Natural killer cell (primary cell): Measurements from ENCODE around the gene MT1F. TPM values are rescaled to one million over a fixed set of nuclear protein-coding genes. Genes with fewer than 3 reads are reported as not detected.

Experiments
- ATAC-seq, 3 donors: fragments of 150-1000 bp in 2 of 3; fragments of 200-7000 bp in 1 of 3; cut with Tn5 transposase; 1 replicate in 1 of 3; 2 replicates in 2 of 3; pipeline ENCODE4 v1.10.0; 2021; ENCODE audit warnings: mild to moderate bottlenecking in 2 of 3, moderate library complexity in 2 of 3
- DNase-seq, 2 donors: peaks; one replicate each; pipeline versions ENCODE4 v3.0.0 to v3.0.0-alpha.2; 2013 to 2021; ENCODE audit warnings: mixed read lengths in 1 of 2
- H3K27ac ChIP-seq: one replicate; pipeline ENCODE4 v1.5.1; 2013; ENCODE audit warnings: mild to moderate bottlenecking, low read length
- H3K27me3 ChIP-seq: one replicate; pipeline ENCODE4 v1.6.1; 2013; ENCODE audit warnings: low read length; ENCODE audit not compliant: control insufficient read depth, insufficient read depth
- H3K36me3 ChIP-seq: one replicate; pipeline ENCODE4 v1.6.1; 2013; ENCODE audit warnings: low read length; ENCODE audit not compliant: control insufficient read depth, insufficient read depth
- H3K4me1 ChIP-seq: one replicate; pipeline ENCODE4 v1.6.1; 2013; ENCODE audit warnings: low read length; ENCODE audit not compliant: control insufficient read depth, insufficient read depth
- H3K4me3 ChIP-seq: one replicate; pipeline ENCODE4 v1.5.1; 2013; ENCODE audit warnings: low read length
- H3K9me3 ChIP-seq: one replicate; pipeline ENCODE4 v1.6.1; 2013; ENCODE audit warnings: low read length; ENCODE audit not compliant: control insufficient read depth, insufficient read depth
- H3K27ac Mint-ChIP-seq, 2 donors: one replicate each; pipeline ENCODE4 v1.8.0; 2022; ENCODE audit warnings: mild to moderate bottlenecking in 2 of 2, mixed read lengths in 2 of 2, moderate library complexity in 1 of 2
- H3K27me3 Mint-ChIP-seq, 2 donors: one replicate each; pipeline ENCODE4 v1.8.0; 2022; ENCODE audit warnings: low read depth in 2 of 2, mixed read lengths in 2 of 2
- H3K36me3 Mint-ChIP-seq: one replicate; pipeline ENCODE4 v1.8.0; 2022; ENCODE audit warnings: mixed read lengths
- H3K4me1 Mint-ChIP-seq, 2 donors: one replicate each; pipeline ENCODE4 v1.8.0; 2022; ENCODE audit warnings: mixed read lengths in 2 of 2
- H3K4me3 Mint-ChIP-seq: one replicate; pipeline ENCODE4 v1.8.0; 2022; ENCODE audit warnings: mild to moderate bottlenecking, moderate library complexity, mixed read lengths
- H3K9me3 Mint-ChIP-seq, 2 donors: one replicate each; pipeline ENCODE4 v1.8.0; 2022; ENCODE audit warnings: mixed read lengths in 2 of 2
- CTCF ChIP-seq: fragments of 200-600 bp; IDR thresholded peaks from one replicate; pipeline ENCODE4 v1.8.0; 2022; ENCODE audit warnings: antibody characterized with exemption
- WGBS: methylation state at CpG from one replicate; pipeline ENCODE4 v1.1.7; 2013; ENCODE audit warnings: missing lambda C conversion rate; ENCODE audit not compliant: insufficient coverage; 5-methylcytosine and 5-hydroxymethylcytosine counted together
- intact Hi-C: fragments of 100-400 bp; cut with micrococcal nuclease; formaldehyde crosslinking; loops from one replicate; pipeline ENCODE4 v1.14.2; 2022
- total RNA-seq, 4 donors: library from RNA; stranded (reverse); fragments of 120-200 nt in 1 of 4; gene quantifications; one replicate each; pipeline versions ENCODE4 v1.2.3 to v1.2.4, GENCODE V29; 2013 to 2022

The MT1F gene
- total RNA-seq, 3 donors from 2014 or later (not counting 1 experiment from before 2014, with no cell fraction given) = 3.8 to 8.0 (median 5.4) TPM

- peaks cover 11 to 15% of the 10 kb centered on the region in 2 donors for H3K4me1 Mint-ChIP-seq
- H3K27me3 Mint-ChIP-seq = peaks cover 76 to 77% of the 10 kb centered on the region in 2 donors
- no peaks in the 10 kb centered on the region for H3K9me3 Mint-ChIP-seq
- 4% methylated on average over 40 of the region's 40 CpGs for WGBS
- no peak overlapping the region for H3K27ac Mint-ChIP-seq
- no peak for TF ChIP-seq CTCF
- Histone ChIP-seq H3K4me3 (no peak overlapping the region), H3K27me3 (peaks cover 56% of the 10 kb centered on the region), H3K4me1 (peaks cover 24% of the 10 kb centered on the region), H3K36me3 (no peaks in the 10 kb centered on the region), H3K9me3 (no peaks in the 10 kb centered on the region), H3K27ac (no peak overlapping the region)
- intact Hi-C loops = no loop called here
- H3K4me3 Mint-ChIP-seq = no peak overlapping the region
- no peaks in the 10 kb centered on the region for H3K36me3 Mint-ChIP-seq
- ATAC-seq (no peak), DNase-seq (peak in 1 of 2 donors; percentile 26)
Measured at GRCh38 chr16:56635441-56635967, 22.3 kb upstream of the MT1F start.

- ATAC-seq = no peak
- intact Hi-C loops = no loop called here
- no peak overlapping the region for H3K27ac ChIP-seq
- no peak for TF ChIP-seq CTCF
- H3K4me1 Mint-ChIP-seq = peaks cover 8 to 12% of the 10 kb centered on the region in 2 donors
- H3K9me3 Mint-ChIP-seq = no peaks in the 10 kb centered on the region
- peaks cover 67 to 74% of the 10 kb centered on the region in 2 donors for H3K27me3 Mint-ChIP-seq
- H3K4me3 ChIP-seq = no peak overlapping the region
- H3K36me3 ChIP-seq = no peaks in the 10 kb centered on the region
- H3K9me3 ChIP-seq = no peaks in the 10 kb centered on the region
- peaks cover 24% of the 10 kb centered on the region for H3K4me1 ChIP-seq
- H3K4me3 Mint-ChIP-seq = no peak overlapping the region
- no peak overlapping the region for H3K27ac Mint-ChIP-seq
- no peak for DNase-seq
- peaks cover 52% of the 10 kb centered on the region for H3K27me3 ChIP-seq
- no peaks in the 10 kb centered on the region for H3K36me3 Mint-ChIP-seq
- 31% methylated on average over 9 of the region's 9 CpGs for WGBS
Measured at GRCh38 chr16:56636616-56637413, 20.9 kb upstream of the MT1F start.

GRCh38 chr16:56637814-56638750, 19.7 kb upstream of the MT1F start, which contains the start of gene MT1A:
Gene MT1A, plus strand, starts transcription at chr16:56638666. Its CDS starts 73 bp downstream, at chr16:56638739.
- 6% methylated on average over 68 of the region's 68 CpGs for WGBS
- Mint-ChIP-seq H3K4me1 (peaks cover 13 to 14% of the 10 kb centered on the region in 2 donors), H3K36me3 (no peaks in the 10 kb centered on the region), H3K27me3 (peaks cover 69 to 70% of the 10 kb centered on the region in 2 donors), H3K27ac (no peak within 1 kb of the TSS), H3K4me3 (no peak within 1 kb of the TSS), H3K9me3 (no peaks in the 10 kb centered on the region)
- Histone ChIP-seq H3K4me3 (no peak within 1 kb of the TSS), H3K27me3 (peaks cover 46% of the 10 kb centered on the region), H3K4me1 (peaks cover 23% of the 10 kb centered on the region), H3K27ac (no peak within 1 kb of the TSS), H3K36me3 (no peaks in the 10 kb centered on the region), H3K9me3 (no peaks in the 10 kb centered on the region)
- intact Hi-C loops = no loop called here
- DNase-seq = peak in 1 of 2 donors; percentile 38
- TF ChIP-seq CTCF = no peak
- no peak for ATAC-seq
